GM10266 (cell line): ENCODE measurements around the gene XXYLT1.

Experiments used
- DNase-seq: peaks from one replicate; pipeline ENCODE4 v3.0.0; 2012; ENCODE audit errors: extremely low spot score
- TF ChIP-seq, protein P1 (sequence below): IDR thresholded peaks from 2 replicates; pipeline ENCODE4 v1.5.1; 2012; ENCODE audit warnings: mild to moderate bottlenecking, low read depth; ENCODE audit not compliant: control insufficient read depth, insufficient read depth; ENCODE audit errors: missing control alignments

The XXYLT1 gene

GRCh38 chr3:195062866-195063540, 208.0 kb downstream of the XXYLT1 start:
- DNase-seq: no peak
- TF ChIP-seq, protein P1, sequence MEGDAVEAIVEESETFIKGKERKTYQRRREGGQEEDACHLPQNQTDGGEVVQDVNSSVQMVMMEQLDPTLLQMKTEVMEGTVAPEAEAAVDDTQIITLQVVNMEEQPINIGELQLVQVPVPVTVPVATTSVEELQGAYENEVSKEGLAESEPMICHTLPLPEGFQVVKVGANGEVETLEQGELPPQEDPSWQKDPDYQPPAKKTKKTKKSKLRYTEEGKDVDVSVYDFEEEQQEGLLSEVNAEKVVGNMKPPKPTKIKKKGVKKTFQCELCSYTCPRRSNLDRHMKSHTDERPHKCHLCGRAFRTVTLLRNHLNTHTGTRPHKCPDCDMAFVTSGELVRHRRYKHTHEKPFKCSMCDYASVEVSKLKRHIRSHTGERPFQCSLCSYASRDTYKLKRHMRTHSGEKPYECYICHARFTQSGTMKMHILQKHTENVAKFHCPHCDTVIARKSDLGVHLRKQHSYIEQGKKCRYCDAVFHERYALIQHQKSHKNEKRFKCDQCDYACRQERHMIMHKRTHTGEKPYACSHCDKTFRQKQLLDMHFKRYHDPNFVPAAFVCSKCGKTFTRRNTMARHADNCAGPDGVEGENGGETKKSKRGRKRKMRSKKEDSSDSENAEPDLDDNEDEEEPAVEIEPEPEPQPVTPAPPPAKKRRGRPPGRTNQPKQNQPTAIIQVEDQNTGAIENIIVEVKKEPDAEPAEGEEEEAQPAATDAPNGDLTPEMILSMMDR: no peak

DNA sequence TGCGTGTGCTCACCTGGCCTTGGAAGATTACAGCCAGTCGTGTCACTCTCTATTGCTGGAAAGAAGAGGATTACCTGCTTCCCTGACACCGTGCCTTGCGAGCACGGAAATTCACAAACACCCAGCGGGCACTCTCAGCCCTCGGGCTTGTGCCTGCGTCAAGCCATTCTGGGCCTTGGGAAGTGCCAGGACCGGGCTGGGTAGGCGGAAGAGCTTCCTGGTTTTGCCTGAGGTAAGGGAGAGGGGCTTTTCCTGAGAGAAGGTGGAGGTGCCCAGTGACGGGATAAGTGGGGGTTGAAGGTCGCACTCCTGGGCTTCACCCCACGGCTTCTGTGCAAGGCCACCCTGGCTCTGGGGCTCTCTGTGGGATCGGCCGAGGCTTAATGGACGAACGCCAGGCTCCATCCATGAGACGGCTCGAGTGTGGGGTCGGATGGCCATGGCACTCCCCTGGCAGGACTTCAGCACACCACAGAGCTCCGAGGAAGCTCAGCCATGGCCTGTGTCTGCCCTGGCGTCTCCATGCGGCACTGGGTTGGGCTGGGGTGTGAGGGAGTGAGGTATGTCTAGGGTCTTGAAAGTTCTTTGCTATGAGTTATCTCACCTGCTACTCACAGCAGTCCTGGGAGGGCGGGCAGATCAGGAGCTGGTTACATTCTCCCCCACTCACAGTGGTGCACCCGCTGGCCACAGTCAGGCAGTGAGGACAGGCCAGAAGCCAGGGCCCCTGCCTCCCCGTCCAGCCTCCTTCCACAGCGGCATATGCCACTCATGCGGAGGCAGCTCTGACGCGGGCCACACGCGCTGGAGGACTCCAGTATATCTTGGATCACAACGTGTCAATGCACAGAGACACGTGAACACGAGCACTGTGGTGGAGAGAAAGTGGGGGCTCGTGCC, 209.0 kb downstream of the XXYLT1 start:
- TF ChIP-seq, protein P1: no peak
- no peak for DNase-seq

- DNase-seq: no peak
- TF ChIP-seq, protein P1: no peak
Measured at GRCh38 chr3:195060531-195061291, 210.2 kb downstream of the XXYLT1 start.

DNA sequence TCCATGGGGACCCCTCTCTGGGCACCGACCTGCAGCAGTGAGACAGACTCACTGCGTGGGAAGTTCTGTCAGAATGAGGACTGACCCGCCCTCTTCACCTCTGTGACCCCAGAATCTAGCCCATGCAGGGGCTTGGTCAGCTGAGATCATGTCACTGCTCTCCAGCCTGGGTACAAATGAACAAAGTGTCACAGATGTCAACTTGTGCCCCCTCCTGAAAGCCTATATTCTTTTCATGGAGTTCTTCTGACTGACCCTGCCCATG, 210.8 kb downstream of the XXYLT1 start:
- TF ChIP-seq, protein P1: no peak
- no peak for DNase-seq

GRCh38 chr3:195059471-195060216, 211.3 kb downstream of the XXYLT1 start:
- no peak for DNase-seq
- TF ChIP-seq, protein P1: no peak

- DNase-seq: no peak
Measured at GRCh38 chr3:195059006-195059350, 212.0 kb downstream of the XXYLT1 start.

More at GRCh38 chr3:195059006-195059350, 212.0 kb downstream of the XXYLT1 start:
- TF ChIP-seq, protein P1: no peak
